Suppressor macrophage treated with lipopolysaccharide for 1 hour (primary cell): ENCODE results near the gene USP20.

Source experiments
- DNase-seq, 3 donors: peaks; one replicate each; pipeline ENCODE4 v3.0.0-alpha.2; 2020 to 2022

The USP20 gene

GRCh38 chr9:129858167-129858962 is 23.1 kb downstream of the USP20 start:
- no peak for DNase-seq

GRCh38 chr9:129860653-129861446 is 25.6 kb downstream of the USP20 start:
- DNase-seq = no peak

- no peak for DNase-seq
Measured at GRCh38 chr9:129861447-129861827, 26.2 kb downstream of the USP20 start.

GRCh38 chr9:129863059-129863690 is 27.9 kb downstream of the USP20 start:
- DNase-seq = peak in 2 of 3 donors; percentile 36 to 50

- DNase-seq = no peak
Measured at GRCh38 chr9:129864991-129865647, 29.9 kb downstream of the USP20 start.

- DNase-seq = no peak
Measured at GRCh38 chr9:129865668-129866320, 30.5 kb downstream of the USP20 start.

GRCh38 chr9:129866394-129867135 is 31.3 kb downstream of the USP20 start:
- DNase-seq = peak; percentile 40 to 57 (median 54)

- DNase-seq = no peak
Measured at GRCh38 chr9:129867136-129868022, 32.1 kb downstream of the USP20 start.

- no peak for DNase-seq
Measured at GRCh38 chr9:129868023-129868871, 33.0 kb downstream of the USP20 start.

- no peak for DNase-seq
Measured at GRCh38 chr9:129868872-129869486, 33.7 kb downstream of the USP20 start.

- DNase-seq = no peak
Measured at GRCh38 chr9:129869585-129870501, 34.6 kb downstream of the USP20 start.

- no peak for DNase-seq
Measured at GRCh38 chr9:129871046-129871445, 35.8 kb downstream of the USP20 start.

GRCh38 chr9:129873563-129874190 is 38.4 kb downstream of the USP20 start:
- no peak for DNase-seq

- no peak for DNase-seq
Measured at GRCh38 chr9:129874261-129875101, 39.2 kb downstream of the USP20 start.

- DNase-seq = no peak
Measured at GRCh38 chr9:129875181-129875611, 39.9 kb downstream of the USP20 start.

- DNase-seq = no peak
Measured at GRCh38 chr9:129875687-129876395, 40.6 kb downstream of the USP20 start.
